GM18909 (cell line): ENCODE measurements around the gene ITGA4.
A peak's percentile ranks its signal among the peaks of the same experiment; 100 is the strongest.
"Not testable (repeated sequence)": the region's sequence is repeated elsewhere in the genome, so short reads cannot be mapped to it uniquely, and the experiment has no call there.

Source experiments
- ATAC-seq: cut with Tn5 transposase; IDR thresholded peaks from one replicate; pipeline ENCODE4 v1.9.1; 2021; ENCODE audit warnings: mild to moderate bottlenecking; ENCODE audit not compliant: unreplicated experiment, poor library complexity

Gene ITGA4

DNA sequence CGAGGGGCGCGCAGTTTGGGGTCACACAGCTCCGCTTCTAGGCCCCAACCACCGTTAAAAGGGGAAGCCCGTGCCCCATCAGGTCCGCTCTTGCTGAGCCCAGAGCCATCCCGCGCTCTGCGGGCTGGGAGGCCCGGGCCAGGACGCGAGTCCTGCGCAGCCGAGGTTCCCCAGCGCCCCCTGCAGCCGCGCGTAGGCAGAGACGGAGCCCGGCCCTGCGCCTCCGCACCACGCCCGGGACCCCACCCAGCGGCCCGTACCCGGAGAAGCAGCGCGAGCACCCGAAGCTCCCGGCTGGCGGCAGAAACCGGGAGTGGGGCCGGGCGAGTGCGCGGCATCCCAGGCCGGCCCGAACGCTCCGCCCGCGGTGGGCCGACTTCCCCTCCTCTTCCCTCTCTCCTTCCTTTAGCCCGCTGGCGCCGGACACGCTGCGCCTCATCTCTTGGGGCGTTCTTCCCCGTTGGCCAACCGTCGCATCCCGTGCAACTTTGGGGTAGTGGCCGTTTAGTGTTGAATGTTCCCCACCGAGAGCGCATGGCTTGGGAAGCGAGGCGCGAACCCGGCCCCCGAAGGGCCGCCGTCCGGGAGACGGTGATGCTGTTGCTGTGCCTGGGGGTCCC lies at the start of gene ITGA4:
Gene ITGA4 (plus strand): TSS at position 266 of the 620 bp plus-strand sequence. CDS start 269 bp downstream, at position 535.
- peak; percentile 74 for ATAC-seq

DNA sequence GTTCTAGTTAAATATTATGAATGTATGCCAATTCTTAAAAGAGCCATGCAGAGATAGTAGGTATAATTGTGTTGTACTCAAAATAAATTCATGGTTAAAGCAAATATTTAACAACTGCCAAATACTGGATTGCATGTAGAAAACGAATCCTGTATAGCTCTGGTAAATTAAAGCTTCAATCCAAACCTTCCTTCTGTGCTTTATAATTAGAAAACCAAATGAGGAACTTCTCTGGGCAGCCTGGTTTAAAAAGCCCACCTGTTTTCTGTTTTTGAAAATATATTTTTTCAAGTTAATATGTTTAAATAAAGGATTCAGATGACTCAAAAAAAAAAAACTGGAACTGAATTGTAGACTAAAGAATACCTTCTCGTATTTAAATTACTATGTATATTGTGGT lies 48.3 kb upstream of the ITGA4 start:
- no peak for ATAC-seq

DNA sequence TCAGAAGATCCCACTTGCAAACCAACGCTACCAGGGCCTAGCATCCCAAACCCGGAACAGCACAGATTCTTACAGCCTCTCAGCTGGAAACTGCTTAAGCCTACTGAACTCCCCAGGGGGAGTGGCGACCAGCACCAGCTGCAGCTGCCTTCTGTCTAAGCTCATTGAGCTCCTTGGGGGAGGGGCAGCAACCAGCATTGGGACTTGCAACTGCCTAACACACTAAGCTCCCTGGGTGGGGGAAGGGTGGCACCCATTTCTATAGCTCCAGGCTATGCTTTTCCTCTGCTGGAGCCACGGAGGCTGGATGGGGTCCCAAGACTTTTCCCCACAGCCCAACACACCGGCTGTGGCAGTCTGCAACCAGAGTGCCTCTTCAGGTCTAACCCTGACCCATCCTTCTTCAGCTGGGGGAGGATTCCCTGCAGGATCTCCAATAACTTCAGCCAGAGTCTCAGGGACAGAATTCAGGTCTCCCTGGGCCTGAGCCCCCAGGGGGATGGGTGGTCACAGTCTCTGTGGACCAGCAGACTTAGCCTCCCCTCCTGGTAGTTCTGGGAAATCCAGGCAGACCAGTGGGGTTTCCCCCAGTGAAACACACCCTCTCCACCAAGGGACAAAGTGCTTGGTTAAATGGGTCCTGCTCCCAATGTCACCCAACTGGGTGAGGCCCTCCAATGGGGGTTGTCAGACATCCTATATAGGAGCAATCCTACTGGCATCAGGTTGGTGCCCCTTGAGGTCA lies 45.9 kb upstream of the ITGA4 start:
- ATAC-seq: peak; percentile 99

DNA sequence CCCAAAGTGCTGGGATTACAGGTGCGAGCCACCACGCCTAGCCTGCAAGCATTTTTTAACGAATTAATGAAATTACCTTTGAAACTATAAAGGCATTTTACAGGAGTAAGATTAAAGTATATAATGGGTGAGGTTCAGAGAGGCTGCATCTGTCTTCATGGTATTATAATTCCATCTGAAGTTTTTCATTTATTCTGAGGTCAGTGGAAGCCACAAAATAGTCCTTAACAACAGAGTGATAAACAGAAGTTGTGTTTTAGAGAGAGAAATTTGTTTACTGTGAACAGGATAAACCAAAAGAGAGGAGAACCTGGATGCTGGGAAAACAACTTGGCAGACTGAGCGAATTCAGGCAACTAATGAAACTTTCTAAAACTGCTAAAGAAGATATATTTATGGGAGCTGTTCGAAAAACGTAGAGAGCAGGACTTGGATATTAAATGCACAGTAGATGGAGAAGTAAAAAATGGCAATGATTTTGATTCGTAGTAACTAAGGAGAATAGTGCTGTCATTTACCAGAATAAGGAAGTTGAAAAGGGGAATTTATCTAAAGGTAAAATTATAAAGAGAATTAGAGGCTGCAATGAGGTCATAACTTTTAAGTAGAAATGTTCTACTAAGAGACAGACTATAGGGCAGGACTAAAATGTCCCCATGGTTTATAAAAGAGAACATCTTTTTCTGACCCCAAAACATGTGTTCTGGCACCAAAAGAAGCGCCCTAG lies 37.9 kb upstream of the ITGA4 start:
- no peak for ATAC-seq

DNA sequence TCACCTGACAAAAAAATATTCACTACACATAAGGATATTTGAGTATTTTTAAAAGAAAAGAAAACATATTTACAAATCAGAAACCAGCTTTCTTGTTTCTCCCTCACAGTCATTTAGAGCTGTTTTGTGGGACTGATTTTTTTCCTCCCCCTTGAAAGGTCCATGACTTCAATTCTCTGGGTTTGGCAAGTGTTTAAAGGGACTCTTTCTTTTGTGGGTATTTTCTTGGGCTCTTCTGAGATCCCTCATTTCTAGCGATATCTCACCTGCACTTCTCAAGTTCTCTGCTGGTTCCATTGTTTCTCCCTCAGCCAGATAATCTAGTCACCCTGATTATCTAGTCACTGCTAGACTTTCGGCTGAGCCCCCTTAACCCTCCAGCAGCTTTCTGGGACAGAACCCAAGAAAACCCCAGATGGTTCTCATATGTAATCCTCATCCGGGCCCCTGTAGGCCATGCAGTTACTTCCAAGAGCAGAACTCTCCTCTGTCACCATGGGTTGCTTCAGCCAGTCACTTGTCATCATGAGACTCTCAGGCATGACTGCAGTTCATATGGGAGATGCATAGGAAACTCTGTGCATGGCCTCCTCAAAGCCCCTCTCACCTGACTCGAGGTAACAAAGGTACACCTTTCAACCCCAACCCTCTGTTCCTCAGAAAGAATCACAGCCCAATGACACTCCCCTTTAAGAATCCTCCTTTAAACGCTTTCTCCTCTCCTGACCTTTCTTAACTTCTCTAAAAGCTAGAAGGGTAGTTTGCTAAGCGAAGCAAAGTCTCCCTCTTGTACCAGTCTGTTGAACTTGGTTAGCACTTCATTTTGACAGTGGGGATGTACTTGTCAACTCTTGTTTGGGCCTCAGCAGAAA lies 36.7 kb upstream of the ITGA4 start:
- ATAC-seq: no peak

DNA sequence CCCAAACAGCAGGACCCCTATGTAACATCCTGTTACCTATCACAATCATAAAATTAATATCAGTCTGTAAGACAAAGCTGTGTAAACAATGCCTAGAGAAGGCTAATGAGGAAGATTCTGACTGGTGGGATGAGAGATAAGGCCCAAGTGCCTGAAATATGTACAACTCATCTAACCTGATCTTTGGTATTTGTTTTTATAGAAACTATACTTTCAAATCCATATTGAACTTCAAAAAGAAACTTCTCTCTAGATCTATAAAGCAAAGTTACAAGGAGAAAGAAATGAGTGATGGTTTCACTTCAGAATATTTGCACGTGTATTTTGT lies 36.1 kb upstream of the ITGA4 start:
- ATAC-seq: no peak

DNA sequence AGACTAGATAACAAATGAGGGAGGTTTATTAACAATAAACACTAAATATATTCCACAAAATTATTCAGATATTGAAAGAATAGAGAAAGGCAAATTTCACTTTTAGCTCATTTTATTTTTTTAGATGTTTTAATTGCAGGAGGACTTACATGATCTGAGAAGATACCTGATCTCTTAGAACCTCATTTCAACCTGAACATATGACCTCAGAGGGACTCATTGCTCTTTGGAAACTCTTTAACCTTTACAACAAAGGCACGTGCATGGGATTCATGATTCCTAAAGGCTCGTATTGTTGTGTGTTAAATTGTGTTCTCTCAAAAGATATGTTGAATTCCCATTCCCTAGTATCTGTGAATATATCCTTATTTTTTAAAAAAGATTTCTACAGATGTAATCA lies 35.7 kb upstream of the ITGA4 start:
- ATAC-seq: no peak

DNA sequence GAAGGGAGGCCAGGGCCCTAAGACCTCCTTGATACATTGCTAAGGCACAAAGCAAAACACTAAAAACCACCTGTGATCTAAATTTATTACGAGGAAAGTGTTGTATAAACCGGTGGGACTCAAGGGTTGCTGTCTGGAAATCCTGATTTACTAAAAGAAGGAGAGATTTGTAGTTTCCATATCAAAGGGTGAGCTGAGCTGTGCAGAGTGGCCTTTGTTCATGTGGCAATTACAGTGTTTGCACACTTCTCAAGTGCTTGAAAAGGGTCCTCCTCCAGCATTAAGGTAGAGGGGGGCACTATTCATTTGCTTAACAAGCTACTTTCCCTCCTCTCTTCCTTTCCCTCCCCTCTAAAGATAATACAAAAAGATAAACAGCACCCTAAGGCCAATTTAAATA lies 30.5 kb upstream of the ITGA4 start:
- no peak for ATAC-seq

DNA sequence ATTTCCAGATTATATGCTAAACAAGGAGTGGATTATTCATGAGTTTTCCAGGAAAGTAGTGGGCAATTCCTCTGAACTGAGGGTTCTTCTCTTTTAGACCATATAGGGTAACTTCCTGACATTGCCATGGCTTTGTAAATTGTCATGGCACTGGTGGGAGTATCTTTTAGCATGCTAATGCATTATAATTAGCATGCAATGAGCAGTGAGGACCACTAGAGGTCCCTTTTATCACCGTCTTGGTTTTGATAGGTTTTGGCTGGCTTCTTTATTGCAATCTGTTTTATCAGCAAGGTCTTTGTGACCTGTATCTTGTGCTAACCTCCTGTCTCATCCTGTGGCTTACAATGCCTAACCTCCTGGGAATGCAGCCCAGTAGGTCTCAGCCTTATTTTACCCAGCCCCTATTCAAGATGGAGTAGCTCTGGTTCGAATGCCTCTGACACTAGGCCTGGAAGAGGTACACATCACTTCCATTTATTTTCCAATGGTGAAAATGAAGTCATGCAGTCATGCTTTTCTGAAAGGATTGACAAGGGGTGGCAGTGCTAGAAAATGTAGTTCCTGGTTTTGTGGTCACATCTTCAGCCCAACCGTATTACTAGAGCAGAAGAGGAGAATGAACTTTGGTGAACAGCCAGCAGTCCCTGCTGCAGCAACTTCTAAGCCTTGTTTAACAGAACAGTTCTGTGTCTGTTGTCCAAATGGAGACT lies 26.6 kb upstream of the ITGA4 start:
- ATAC-seq: peak; percentile 59

DNA sequence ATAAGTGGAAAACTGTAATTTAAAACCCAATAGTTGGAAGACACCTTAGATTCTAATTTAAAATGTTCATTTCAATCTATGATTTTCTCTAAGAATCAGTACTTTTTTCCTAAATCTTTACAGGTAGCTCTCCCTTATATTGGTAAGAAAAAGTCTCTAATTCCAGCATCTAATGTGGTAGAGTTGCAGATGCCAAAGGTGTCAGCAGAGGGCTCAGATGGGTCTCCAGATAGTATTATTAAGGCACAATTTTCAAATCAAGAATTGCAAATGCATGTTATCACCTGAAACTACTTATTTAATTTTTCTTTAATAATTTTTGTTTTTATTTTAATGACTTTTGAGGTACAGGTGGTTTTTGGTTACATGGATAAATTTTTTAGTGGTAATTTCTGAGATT lies 25.5 kb upstream of the ITGA4 start:
- no peak for ATAC-seq

DNA sequence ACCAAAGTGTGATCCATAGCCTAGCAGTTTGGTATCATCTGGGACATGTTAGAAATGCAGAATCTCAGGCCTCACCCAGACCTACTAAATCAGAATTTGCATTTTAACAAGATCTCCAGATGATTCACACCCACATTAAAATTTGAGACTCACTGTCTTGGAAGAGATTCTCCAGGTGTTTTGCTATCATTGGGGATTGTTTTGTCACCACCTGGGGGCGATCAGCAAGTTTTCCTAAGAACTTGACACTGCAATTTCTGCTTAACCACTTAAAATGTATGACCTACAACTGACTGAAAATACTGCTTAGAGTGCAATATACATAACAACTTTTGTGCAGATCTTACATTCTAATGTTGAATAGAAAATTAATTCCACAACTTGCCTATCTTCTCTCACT lies 18.9 kb upstream of the ITGA4 start:
- no peak for ATAC-seq

DNA sequence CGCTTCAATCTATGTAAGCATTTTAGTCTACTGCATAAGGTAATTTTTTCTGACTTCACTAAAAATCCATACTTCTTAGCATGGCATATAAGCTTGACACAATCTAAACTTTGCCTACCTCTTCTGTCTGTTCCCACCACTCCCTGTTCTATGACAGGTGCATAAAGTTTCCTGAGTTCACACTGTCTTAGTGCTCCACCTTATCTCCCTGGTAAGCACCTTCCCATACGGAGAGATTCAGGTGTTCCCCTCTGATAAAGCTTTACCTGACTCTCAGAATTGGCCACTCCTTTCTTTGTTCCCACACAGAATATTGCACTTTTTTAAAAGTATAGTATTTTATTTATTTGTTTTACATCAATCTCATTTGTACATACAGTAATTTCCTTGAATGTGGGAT lies 16.8 kb upstream of the ITGA4 start:
- no peak for ATAC-seq

DNA sequence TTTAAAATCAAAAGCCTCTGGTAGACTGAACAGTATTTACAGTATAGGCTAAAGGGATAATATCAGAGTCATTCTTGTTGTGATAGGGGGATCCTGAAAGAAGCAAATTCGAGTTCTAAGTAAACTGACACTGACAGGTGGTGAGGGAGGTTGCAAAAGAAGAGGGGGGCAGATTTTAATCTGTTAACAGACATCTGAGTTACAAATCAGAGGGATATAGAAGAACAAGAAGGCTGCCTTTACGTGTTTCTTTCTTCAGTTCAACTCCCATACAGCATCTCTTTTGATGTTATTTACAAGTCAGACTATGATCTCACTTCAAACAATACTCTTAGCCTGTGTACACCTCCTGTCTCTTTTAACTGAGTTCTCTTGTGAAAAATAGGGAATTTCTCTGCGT lies 16.3 kb upstream of the ITGA4 start:
- no peak for ATAC-seq

DNA sequence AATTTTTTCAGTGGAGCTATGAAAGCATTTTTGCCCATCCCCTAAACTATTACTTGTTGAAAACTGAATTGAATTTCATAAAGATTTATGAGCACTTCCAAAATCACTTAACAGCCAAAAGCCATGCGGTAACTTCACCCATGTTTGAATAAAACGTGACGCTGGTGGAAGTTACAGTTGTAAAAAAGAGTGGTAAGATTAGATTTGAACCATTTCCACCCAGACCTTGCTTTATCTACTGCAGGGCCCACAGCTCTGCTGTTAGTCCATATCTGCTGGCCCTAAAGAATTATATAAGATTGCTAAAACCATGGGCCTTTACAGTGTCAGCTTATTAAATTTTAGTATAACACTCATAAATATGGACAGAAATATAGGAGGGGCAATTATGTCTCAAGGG lies 15.5 kb upstream of the ITGA4 start:
- no peak for ATAC-seq

DNA sequence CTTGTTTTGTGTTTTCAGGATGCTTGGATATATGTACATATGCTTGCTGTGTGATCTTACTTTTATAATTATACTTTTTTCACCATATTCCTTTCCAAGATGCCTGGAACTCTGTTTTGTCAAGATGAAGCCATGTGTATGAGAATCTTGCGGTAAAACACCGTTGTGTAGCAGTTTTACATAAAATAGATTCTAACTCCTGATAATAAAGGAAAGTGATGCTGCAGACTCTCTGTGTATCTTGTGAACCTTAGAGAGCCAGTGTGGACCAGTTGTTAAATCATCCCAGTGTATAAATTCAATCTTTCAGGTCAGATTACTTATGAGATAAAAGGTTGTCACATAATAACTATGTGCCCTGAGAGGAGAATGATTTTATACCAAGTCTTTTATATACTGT lies 12.5 kb upstream of the ITGA4 start:
- no peak for ATAC-seq

DNA sequence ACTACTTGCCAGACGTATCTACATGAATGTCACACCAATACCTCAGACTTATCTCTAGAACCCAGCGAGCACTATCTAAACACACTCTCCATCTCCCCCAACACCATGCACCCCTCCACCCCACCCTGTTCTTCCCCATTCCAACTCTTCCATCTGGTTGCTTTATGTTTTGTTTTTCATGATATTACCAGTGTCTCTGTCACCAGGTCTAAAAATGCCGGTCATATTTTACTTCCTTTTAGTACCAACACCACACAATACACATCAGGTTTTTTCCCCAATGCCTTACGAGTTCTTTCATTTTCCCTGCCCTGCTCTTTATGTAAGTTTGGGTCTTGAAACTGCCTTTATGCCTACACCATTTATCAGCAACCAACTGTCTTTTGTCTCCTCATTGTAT lies 10.2 kb upstream of the ITGA4 start:
- peak; percentile 68 for ATAC-seq

DNA sequence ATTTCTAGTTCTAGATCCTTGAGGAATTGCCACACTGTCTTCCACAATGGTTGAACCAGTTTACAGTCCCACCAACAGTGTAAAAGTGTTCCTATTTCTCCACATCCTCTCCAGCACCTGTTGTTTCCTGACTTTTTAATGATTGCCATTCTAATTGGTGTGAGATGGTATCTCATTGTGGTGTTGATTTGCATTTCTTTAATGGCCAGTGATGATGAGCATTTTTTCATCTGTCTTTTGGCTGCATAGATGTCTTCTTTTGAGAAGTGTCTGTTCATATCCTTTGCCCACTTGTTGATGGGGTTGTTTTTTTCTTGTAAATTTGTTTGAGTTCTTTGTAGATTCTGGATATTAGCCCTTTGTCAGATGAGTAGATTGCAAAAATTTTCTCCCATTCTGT lies 7.9 kb upstream of the ITGA4 start:
- ATAC-seq: not testable (repeated sequence)

DNA sequence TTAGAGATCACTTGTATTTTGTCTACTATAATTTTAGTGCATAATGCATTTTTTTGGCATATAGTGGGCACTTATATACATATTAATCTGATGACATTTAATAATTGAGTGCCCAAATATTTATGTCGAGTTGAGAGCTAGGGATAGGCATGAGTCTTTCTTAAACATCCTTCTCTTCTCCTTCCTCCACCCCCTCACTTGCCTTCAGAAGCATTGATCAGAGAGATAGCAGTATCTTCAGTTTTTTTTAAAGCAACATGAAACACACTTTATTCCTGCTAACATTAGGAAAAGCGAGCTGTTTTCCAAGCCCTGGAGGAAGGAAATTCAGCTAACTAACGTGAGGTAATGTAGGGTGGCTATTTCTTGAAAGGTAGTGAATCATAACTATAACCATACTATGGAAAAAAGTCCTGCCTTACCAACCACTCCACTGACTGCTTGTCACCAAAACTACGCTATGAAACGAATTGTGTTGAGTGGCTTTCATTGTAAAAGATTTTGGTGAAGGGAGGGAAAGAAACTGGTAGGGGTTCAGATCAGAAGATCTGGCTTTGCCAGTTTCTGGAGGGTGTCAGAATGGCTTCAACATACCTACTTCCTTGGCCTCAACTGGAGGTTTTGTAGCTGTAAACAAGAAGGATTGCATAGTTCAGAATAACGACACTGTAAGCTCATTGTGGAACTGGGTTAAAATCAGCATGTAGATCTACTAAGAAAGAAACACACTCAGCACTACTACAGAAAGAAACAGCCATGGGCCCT lies 2.3 kb upstream of the ITGA4 start:
- ATAC-seq: no peak

DNA sequence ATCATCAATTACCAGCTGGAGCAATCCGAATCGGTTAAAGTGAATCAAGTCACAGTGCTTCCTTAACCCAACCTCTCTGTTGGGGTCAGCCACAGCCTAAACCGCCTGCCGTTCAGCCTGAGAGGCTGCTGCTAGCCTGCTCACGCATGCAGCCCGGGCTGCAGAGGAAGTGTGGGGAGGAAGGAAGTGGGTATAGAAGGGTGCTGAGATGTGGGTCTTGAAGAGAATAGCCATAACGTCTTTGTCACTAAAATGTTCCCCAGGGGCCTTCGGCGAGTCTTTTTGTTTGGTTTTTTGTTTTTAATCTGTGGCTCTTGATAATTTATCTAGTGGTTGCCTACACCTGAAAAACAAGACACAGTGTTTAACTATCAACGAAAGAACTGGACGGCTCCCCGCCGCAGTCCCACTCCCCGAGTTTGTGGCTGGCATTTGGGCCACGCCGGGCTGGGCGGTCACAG lies 496 bp upstream of the ITGA4 start:
- ATAC-seq: peak; percentile 82
